ENCODE measurements around the gene TTLL10. TPM values are rescaled to one million over a fixed set of nuclear protein-coding genes. Genes with fewer than 3 reads are reported as not detected.

TTLL10 gene
- total and polyA plus RNA-seq, 8 donors: 0.13 to 6.4 (median 0.46) TPM; not detected in 5

GRCh38 chr1:1179983-1180861 lies 6.5 kb downstream of the TTLL10 start:
- no peaks in the 10 kb centered on the region for H3K4me1 ChIP-seq
- no peak overlapping the region for H3K4me3 ChIP-seq
- WGBS, 5 donors: 82 to 90% (median 86%) methylated on average over 27 to 51 of the region's 51 CpGs
- intact Hi-C loops (cut with DNase I; ENCODE audit: low total_unique reads): loop anchor here (10.0 kb wide), 1 partner anchor 45 kb away; no protein-coding TSS in a partner anchor
- no peak overlapping the region for H3K27ac ChIP-seq
- peaks cover 0 to 79% (median 0%) of the 10 kb centered on the region in 3 donors for H3K27me3 ChIP-seq
- no peaks in the 10 kb centered on the region for H3K9me3 ChIP-seq
- TF ChIP-seq EP300 (IDR thresholded peaks at IDR 0.05): no peak
- TF ChIP-seq POLR2A (IDR thresholded peaks at IDR 0.05): no peak
- no peaks in the 10 kb centered on the region for H3K36me3 ChIP-seq
- peak in 1 of 2 donors; percentile 3 for DNase-seq

GRCh38 chr1:1181129-1181937 lies 7.7 kb downstream of the TTLL10 start:
- no peaks in the 10 kb centered on the region for H3K9me3 ChIP-seq
- TF ChIP-seq POLR2AphosphoS5 (IDR thresholded peaks at IDR 0.05) (no peak), EP300 (IDR thresholded peaks at IDR 0.05) (no peak), POLR2A (IDR thresholded peaks at IDR 0.05) (no peak), CTCF (IDR thresholded peaks at IDR 0.05) (no peak)
- no peaks in the 10 kb centered on the region for H3K36me3 ChIP-seq
- peaks cover 0 to 68% (median 0%) of the 10 kb centered on the region in 3 donors for H3K27me3 ChIP-seq
- WGBS, 5 donors: 85 to 96% (median 93%) methylated on average over 23 to 26 of the region's 26 CpGs
- no peaks in the 10 kb centered on the region for H3K4me1 ChIP-seq
- no peak overlapping the region for H3K27ac ChIP-seq
- H3K4me3 ChIP-seq: no peak overlapping the region
- intact Hi-C loops (cut with DNase I; ENCODE audit: low total_unique reads): no loop called here
- peak in 1 of 2 donors; percentile 1 for DNase-seq

- intact Hi-C loops (cut with DNase I; ENCODE audit: low total_unique reads): no loop called here
- TF ChIP-seq EP300 (IDR thresholded peaks at IDR 0.05) (no peak), POLR2AphosphoS5 (IDR thresholded peaks at IDR 0.05) (no peak), CTCF (IDR thresholded peaks at IDR 0.05) (no peak), POLR2A (IDR thresholded peaks at IDR 0.05) (no peak)
- peak in 1 of 2 donors; percentile 3 for DNase-seq
- peaks cover 0 to 62% (median 0%) of the 10 kb centered on the region in 3 donors for H3K27me3 ChIP-seq
- H3K4me1 ChIP-seq: no peaks in the 10 kb centered on the region
- no peak overlapping the region for H3K4me3 ChIP-seq
- H3K36me3 ChIP-seq: no peaks in the 10 kb centered on the region
- no peaks in the 10 kb centered on the region for H3K9me3 ChIP-seq
- 78 to 91% (median 86%) methylated on average over 12 to 21 of the region's 21 CpGs for WGBS, 5 donors
- no peak overlapping the region for H3K27ac ChIP-seq
These were observed 8.3 kb downstream of the TTLL10 start for GRCh38 chr1:1181938-1182410.

- no peaks in the 10 kb centered on the region for H3K4me1 ChIP-seq
- intact Hi-C loops (cut with DNase I; ENCODE audit: low total_unique reads): no loop called here
- TF ChIP-seq EP300 (IDR thresholded peaks at IDR 0.05) (no peak), POLR2AphosphoS5 (IDR thresholded peaks at IDR 0.05) (no peak), CTCF (IDR thresholded peaks at IDR 0.05) (no peak), POLR2A (IDR thresholded peaks at IDR 0.05) (no peak)
- H3K27me3 ChIP-seq: peaks cover 0 to 55% (median 0%) of the 10 kb centered on the region in 3 donors
- 66 to 73% (median 69%) methylated on average over 21 to 39 of the region's 39 CpGs for WGBS, 5 donors
- H3K9me3 ChIP-seq: no peaks in the 10 kb centered on the region
- H3K4me3 ChIP-seq: no peak overlapping the region
- H3K36me3 ChIP-seq: no peaks in the 10 kb centered on the region
- H3K27ac ChIP-seq: no peak overlapping the region
- DNase-seq: peak in 1 of 2 donors; percentile 10
These were observed 9.0 kb downstream of the TTLL10 start for GRCh38 chr1:1182491-1183220.

All from stomach (tissue), 9 donors.